Measurements from ENCODE around the gene SPATA19. TPM values are rescaled to one million over a fixed set of nuclear protein-coding genes. Genes with fewer than 3 reads are reported as not detected.

SPATA19 gene
- total RNA-seq, 1 experiment from 2014 or later = not detected

GRCh38 chr11:133828871-133829270, 16.4 kb downstream of the SPATA19 start:
- BruUV-seq (replicated peaks) = no TSS peak
- Histone ChIP-seq H3K4me3 (ENCODE audit: low read depth in 2 of 2, low read length in 2 of 2) (no peak overlapping the region), H3K27ac (ENCODE audit: low read length) (no peak overlapping the region), H3K9me3 (ENCODE audit: control insufficient read depth, insufficient read depth, low read depth, low read length) (no peaks in the 10 kb centered on the region), H3K36me3 (ENCODE audit: control insufficient read depth, insufficient read depth, low read length) (no peaks in the 10 kb centered on the region), H3K4me1 (ENCODE audit: control insufficient read depth, insufficient read depth, low read length) (no peaks in the 10 kb centered on the region), H3K27me3 (ENCODE audit: control insufficient read depth, insufficient read depth, low read length) (peaks cover 14% of the 10 kb centered on the region; the same call in 1 of the 2 replicates)
- intact Hi-C loops (cut with micrococcal nuclease; ENCODE audit: unreplicated experiment) (no loop called here), in situ Hi-C loops (cut with HindIII; ENCODE audit: low pct_unique_long_range_greater_than_20kb, low sequenced_read_pairs) (no loop called here)
- DNase-seq (ENCODE audit: low read depth, low spot score) (no peak), ATAC-seq (no peak)
- POLR2A ChIA-PET = no interaction called here
- CTCF ChIA-PET = no interaction called here
- no peak for TF ChIP-seq REST (IDR thresholded peaks at IDR 0.05; ENCODE audit: insufficient read depth in 1 of 2, low read depth in 2 of 2, low read length in 1 of 2)
- no peak for TF ChIP-seq SIN3A (IDR thresholded peaks at IDR 0.05; ENCODE audit: borderline replicate concordance, insufficient read depth, low read depth, low read length)
- no peak for TF ChIP-seq POLR2AphosphoS5 (IDR thresholded peaks at IDR 0.05; ENCODE audit: low read depth, low read length)
- no peak for TF ChIP-seq TCF7L2 (IDR thresholded peaks at IDR 0.05; ENCODE audit: low read depth, low read length)
- TF ChIP-seq CTCF (IDR thresholded peaks at IDR 0.05) = no peak

- BruUV-seq (replicated peaks) = no TSS peak
- no peak overlapping the region for H3K27ac ChIP-seq (ENCODE audit: low read length)
- in situ Hi-C loops (cut with HindIII; ENCODE audit: low pct_unique_long_range_greater_than_20kb, low sequenced_read_pairs) (no loop called here), intact Hi-C loops (cut with micrococcal nuclease; ENCODE audit: unreplicated experiment) (no loop called here)
- POLR2A ChIA-PET = no interaction called here
- H3K9me3 ChIP-seq (ENCODE audit: control insufficient read depth, insufficient read depth, low read depth, low read length) = no peaks in the 10 kb centered on the region
- no peaks in the 10 kb centered on the region for H3K4me1 ChIP-seq (ENCODE audit: control insufficient read depth, insufficient read depth, low read length)
- peaks cover 16% of the 10 kb centered on the region; the same call in 1 of the 2 replicates for H3K27me3 ChIP-seq (ENCODE audit: control insufficient read depth, insufficient read depth, low read length)
- no peak for DNase-seq (ENCODE audit: low read depth, low spot score)
- H3K4me3 ChIP-seq (ENCODE audit: low read depth in 2 of 2, low read length in 2 of 2) = no peak overlapping the region
- ATAC-seq = no peak
- CTCF ChIA-PET = no interaction called here
- no peak for TF ChIP-seq TCF7L2 (IDR thresholded peaks at IDR 0.05; ENCODE audit: low read depth, low read length)
- no peak for TF ChIP-seq SIN3A (IDR thresholded peaks at IDR 0.05; ENCODE audit: borderline replicate concordance, insufficient read depth, low read depth, low read length)
- no peak for TF ChIP-seq POLR2AphosphoS5 (IDR thresholded peaks at IDR 0.05; ENCODE audit: low read depth, low read length)
- TF ChIP-seq REST (IDR thresholded peaks at IDR 0.05; ENCODE audit: insufficient read depth in 1 of 2, low read depth in 2 of 2, low read length in 1 of 2) = no peak
- TF ChIP-seq CTCF (IDR thresholded peaks at IDR 0.05) = no peak
- H3K36me3 ChIP-seq (ENCODE audit: control insufficient read depth, insufficient read depth, low read length) = no peaks in the 10 kb centered on the region
Measured at GRCh38 chr11:133827556-133827955, 17.8 kb downstream of the SPATA19 start.
